Epithelial cell of proximal tubule (primary cell): ENCODE measurements around the gene MARCO. TPM values are rescaled to one million over a fixed set of nuclear protein-coding genes. Genes with fewer than 3 reads are reported as not detected.

ENCODE experiments used
- DNase-seq: peaks from one replicate; pipeline ENCODE4 v3.0.0-alpha.2; 2011; ENCODE audit warnings: low read depth
- H3K4me3 ChIP-seq: 2 replicates; pipeline ENCODE4 v1.5.1; 2011; ENCODE audit warnings: low read depth, mild to moderate bottlenecking, low read length
- CTCF ChIP-seq: conservative IDR thresholded peaks from 2 replicates; pipeline ENCODE4 v1.5.1; 2012; ENCODE audit warnings: low read depth, mild to moderate bottlenecking, low read length
- total RNA-seq: library from RNA; depleted of rRNA; stranded (reverse); fragments of >200 nt; gene quantifications from 2 replicates; pipeline ENCODE4 v1.2.3, GENCODE V29; 2015

Gene MARCO
- total RNA-seq, 1 donor from 2014 or later = not detected

- peak; percentile 48 for DNase-seq
- TF ChIP-seq CTCF = no peak
Observed at GRCh38 chr2:118913803-118914645, 28.0 kb upstream of the MARCO start.

GRCh38 chr2:118914721-118915453, 27.1 kb upstream of the MARCO start:
- DNase-seq = no peak
- TF ChIP-seq CTCF = no peak
- H3K4me3 ChIP-seq = no peak overlapping the region

More at GRCh38 chr2:118913803-118914645, 28.0 kb upstream of the MARCO start:
- H3K4me3 ChIP-seq = no peak overlapping the region

- TF ChIP-seq CTCF = peak; percentile 8
- DNase-seq = no peak
- H3K4me3 ChIP-seq = no peak overlapping the region
Observed at GRCh38 chr2:118918017-118918416, 24.0 kb upstream of the MARCO start.

- DNase-seq = no peak
- TF ChIP-seq CTCF = no peak
- H3K4me3 ChIP-seq = no peak overlapping the region
Observed at GRCh38 chr2:118921646-118922045, 20.3 kb upstream of the MARCO start.

- no peak overlapping the region for H3K4me3 ChIP-seq
- TF ChIP-seq CTCF = no peak
- no peak for DNase-seq
Observed at GRCh38 chr2:118922254-118922653, 19.7 kb upstream of the MARCO start.

- no peak for DNase-seq
- H3K4me3 ChIP-seq = no peak overlapping the region
- no peak for TF ChIP-seq CTCF
Observed at GRCh38 chr2:118923371-118923770, 18.6 kb upstream of the MARCO start.
